Upper lobe of left lung (tissue), 4 donors: ENCODE results near the gene RCSD1.

Experiments
- CTCF ChIP-seq, 6 experiments: fragments of 450-650 bp in 4 of 6; fragments of 200-600 bp in 2 of 6; sonication (generic) in 2 of 6; IDR thresholded peaks; one replicate each; pipeline ENCODE4 v1.5.1; 2016 to 2019; ENCODE audit warnings: antibody characterized with exemption in 6 of 6
- EP300 ChIP-seq, 4 donors: sonication (generic); formaldehyde crosslinking; IDR thresholded peaks; one replicate each; pipeline ENCODE4 v1.5.1; 2017; ENCODE audit warnings: antibody characterized with exemption in 4 of 4, control low read depth in 2 of 4
- POLR2A ChIP-seq, 4 donors: fragments of 450-650 bp; IDR thresholded peaks; one replicate each; pipeline ENCODE4 v1.5.1; 2016 to 2017; ENCODE audit warnings: antibody characterized with exemption in 4 of 4, mild to moderate bottlenecking in 2 of 4

GRCh38 chr1:167631386-167631935 is 1.4 kb downstream of the RCSD1 start:
- no peak for TF ChIP-seq CTCF (IDR thresholded peaks at IDR 0.05)
- no peak for TF ChIP-seq POLR2A (IDR thresholded peaks at IDR 0.05)
- TF ChIP-seq EP300 (IDR thresholded peaks at IDR 0.05) = no peak
